ENCODE data around the gene ALOXE3. TPM values are rescaled to one million over a fixed set of nuclear protein-coding genes. Genes with fewer than 3 reads are reported as not detected.
"Not testable (repeated sequence)": the region's sequence is repeated elsewhere in the genome, so short reads cannot be mapped to it uniquely, and the experiment has no call there.

ALOXE3 gene
- total RNA-seq, 1 experiment from 2014 or later = not detected

DNA sequence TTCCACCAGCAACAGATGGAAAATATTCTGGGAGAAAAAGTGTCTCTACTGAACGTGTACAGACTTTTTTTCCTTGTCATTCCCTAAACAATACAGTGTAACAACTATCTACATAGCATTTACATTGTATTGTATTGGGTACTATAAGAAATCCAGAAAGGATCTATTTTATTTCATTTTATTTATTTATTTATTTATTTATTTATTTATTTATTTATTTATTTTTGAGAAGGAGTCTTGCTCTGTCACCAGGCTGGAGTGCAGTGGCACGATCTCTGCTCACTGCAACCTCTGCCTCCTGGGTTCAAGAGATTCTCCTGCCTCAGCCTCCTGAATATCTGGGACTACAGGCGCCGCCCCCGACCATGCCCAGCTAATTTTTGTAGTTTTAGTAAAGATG, 40.4 kb downstream of the ALOXE3 start:
- not testable (repeated sequence) for DNase-seq (ENCODE audit: low read depth in 1 of 2, low spot score in 2 of 2); H3K36me3 ChIP-seq; H3K9me3 ChIP-seq (replicated peaks); H3K27ac ChIP-seq; H3K4me3 ChIP-seq
- H3K27me3 ChIP-seq (replicated peaks) = peaks cover 57% of the 10 kb centered on the region
- H3K4me1 ChIP-seq (replicated peaks) = peaks cover 16% of the 10 kb centered on the region

DNA sequence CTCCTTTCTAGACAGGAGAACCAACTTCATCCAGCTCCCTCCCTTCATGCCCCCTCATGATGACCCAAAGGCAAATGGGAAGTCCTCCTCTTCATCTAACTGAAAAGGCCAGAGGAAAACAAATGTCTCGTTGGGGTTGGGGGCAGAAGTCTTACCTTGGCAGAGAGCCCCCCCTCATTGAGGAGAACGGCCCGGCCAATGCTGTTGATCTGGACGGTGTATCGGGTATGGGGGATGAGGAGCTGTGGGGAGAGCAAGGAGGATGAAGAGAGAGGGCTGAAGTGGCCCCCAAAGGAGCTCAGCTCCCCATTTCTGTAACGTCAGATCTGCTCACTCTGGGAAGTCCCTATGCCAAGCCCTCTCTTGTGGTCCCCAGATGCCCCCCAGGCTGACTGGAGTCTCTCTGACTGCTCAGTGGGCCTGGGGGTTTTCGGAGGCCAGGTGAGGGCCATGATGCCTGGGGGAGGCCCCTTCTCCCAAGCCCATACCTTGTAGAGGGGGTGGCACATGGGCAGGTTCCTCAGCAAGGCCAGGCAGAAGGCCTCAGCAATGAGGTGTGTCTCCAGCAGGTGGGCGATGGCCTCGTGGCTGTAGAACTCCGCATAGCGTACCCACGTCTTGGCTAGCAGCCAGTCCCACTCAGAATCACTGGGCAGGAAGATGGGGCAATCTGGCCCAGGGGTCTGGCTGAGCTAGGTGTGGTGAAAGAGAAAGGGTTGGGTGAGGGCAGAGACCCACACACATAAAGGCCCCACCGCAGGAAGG, 41.6 kb downstream of the ALOXE3 start:
- peaks cover 63% of the 10 kb centered on the region for H3K27me3 ChIP-seq (replicated peaks)
- H3K27ac ChIP-seq = no peak overlapping the region
- no peak overlapping the region for H3K4me3 ChIP-seq
- H3K36me3 ChIP-seq = no peaks in the 10 kb centered on the region
- no peaks in the 10 kb centered on the region for H3K9me3 ChIP-seq (replicated peaks)
- no peak for DNase-seq (ENCODE audit: low read depth in 1 of 2, low spot score in 2 of 2)
- H3K4me1 ChIP-seq (replicated peaks) = peaks cover 16% of the 10 kb centered on the region

DNA sequence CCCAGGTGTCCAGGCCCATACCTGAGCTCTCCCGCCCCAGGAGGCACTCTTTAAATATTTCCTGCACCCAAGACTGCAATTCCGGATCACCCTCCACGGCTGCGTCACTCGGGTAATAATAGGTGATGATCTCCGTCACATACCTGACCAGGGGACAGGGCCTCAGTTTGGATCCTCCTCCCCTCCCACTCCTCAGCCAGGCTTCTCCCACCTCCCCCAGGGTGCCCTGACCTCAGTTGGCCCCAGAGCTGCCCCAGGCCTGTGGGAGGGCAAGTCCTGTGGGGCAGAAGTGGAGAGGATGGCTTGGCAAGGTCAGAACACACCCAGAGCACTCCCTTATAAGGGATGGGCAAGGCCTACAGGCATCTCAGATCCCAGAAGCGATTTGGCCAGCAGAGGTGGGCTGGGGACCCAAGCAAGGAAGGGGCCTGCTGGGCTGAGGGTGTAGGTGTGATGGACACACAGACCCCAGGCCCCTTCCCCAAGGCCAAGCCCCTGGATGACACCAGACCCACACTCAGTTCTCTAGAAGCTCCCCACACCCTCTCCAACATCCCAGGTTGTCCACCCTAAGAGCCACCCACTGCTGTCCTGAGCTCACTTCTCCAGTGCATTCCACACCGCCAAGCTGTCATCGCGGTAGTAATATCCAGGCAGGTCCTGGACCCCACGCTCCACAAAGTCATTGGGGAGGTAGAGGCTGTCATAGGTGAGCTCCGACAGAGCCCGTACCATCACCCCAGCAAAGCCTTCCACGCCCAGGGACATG, 42.6 kb downstream of the ALOXE3 start:
- Histone ChIP-seq H3K4me3 (no peak overlapping the region), H3K4me1 (replicated peaks) (peaks cover 16% of the 10 kb centered on the region), H3K36me3 (no peaks in the 10 kb centered on the region), H3K27ac (no peak overlapping the region), H3K9me3 (replicated peaks) (no peaks in the 10 kb centered on the region), H3K27me3 (replicated peaks) (peaks cover 66% of the 10 kb centered on the region)
- DNase-seq (ENCODE audit: low read depth in 1 of 2, low spot score in 2 of 2) = no peak

DNA sequence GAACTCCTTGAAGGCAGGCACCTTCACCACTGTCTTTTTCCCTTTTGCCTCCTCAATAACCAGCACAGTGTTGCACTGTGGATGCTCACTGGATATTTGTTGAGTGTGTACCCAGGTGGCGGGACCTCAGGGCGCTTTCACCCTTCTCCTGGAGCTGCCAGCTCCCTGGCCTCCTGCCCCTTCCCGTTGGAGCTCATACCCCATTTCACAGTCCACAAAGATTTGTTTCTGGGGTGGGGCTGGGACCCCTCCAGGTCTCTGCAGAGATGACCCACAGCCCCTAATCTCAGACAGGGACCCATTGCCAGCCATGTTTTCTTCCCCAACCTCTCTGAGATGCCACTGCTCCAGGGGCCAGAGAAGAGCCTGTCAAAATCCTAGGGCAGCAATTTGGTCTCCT, 43.2 kb downstream of the ALOXE3 start:
- Histone ChIP-seq H3K4me1 (replicated peaks) (peaks cover 15% of the 10 kb centered on the region), H3K4me3 (no peak overlapping the region), H3K27me3 (replicated peaks) (peaks cover 63% of the 10 kb centered on the region), H3K36me3 (no peaks in the 10 kb centered on the region), H3K9me3 (replicated peaks) (no peaks in the 10 kb centered on the region), H3K27ac (no peak overlapping the region)
- DNase-seq (ENCODE audit: low read depth in 1 of 2, low spot score in 2 of 2) = no peak

DNA sequence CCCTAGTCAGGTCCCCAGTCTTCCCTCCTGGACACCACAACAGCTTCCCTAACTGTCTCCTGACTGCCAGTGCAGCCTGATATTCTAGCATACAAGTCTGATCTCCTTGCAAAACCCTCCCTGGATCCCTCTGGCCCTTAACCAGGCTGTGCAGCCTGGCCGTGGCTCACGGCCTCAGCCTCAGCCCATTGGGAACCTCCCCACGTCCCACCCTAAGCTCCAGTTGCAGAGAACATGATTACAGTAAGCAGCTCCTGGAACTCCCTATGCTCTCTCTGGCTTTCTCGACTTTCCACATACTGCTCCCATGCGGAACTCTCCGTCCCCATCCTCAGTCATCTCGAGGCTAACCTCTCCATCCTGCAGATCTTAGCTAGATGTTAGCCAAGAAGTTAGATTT, 43.8 kb downstream of the ALOXE3 start:
- H3K27me3 ChIP-seq (replicated peaks) = peaks cover 61% of the 10 kb centered on the region
- H3K4me1 ChIP-seq (replicated peaks) = peaks cover 10% of the 10 kb centered on the region
- H3K4me3 ChIP-seq = no peak overlapping the region
- no peaks in the 10 kb centered on the region for H3K9me3 ChIP-seq (replicated peaks)
- no peaks in the 10 kb centered on the region for H3K36me3 ChIP-seq
- DNase-seq (ENCODE audit: low read depth in 1 of 2, low spot score in 2 of 2) = no peak
- no peak overlapping the region for H3K27ac ChIP-seq

DNA sequence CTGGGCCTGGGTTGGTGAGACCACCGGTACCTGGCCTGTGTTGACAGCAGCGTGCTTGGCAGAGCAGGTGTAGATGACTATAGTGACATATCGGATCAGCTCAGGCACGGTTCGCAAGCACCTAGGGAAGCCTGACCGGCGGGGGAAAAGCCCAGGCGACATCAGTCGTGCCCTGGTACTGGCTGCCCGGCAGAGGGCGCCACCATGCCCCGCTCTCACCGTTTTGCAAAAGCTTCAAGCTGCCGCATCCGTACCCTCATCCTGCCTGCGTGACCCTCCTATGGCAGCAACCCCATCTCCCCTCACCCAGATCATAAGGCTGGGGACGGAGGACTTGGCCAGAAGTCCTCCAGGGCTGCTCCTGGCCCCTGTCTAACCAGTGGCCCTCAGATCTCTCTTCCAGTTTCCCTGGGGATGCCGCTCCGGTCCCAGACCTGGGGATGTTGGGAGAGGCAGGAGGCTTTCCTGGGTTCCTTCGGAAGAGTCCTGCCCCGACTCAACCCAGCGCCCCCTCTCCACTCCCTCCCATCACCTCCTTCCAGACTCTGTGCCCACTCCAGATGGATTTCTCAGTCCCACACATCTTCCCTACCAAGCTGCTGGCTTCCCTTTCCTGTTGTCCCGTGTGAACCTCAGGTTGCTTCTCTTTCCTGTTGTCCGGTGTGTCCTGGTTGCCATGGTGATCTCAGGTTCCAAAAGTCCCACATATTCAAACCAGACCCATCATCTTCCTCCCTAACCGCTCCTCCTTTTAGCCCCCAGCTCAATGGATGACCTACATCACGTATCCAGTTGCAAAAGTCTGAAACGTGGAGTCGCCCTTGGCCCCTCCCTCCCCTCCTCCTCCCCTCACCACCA, 44.5 kb downstream of the ALOXE3 start:
- Histone ChIP-seq H3K4me3 (no peak overlapping the region), H3K27ac (no peak overlapping the region), H3K36me3 (no peaks in the 10 kb centered on the region), H3K27me3 (replicated peaks) (peaks cover 55% of the 10 kb centered on the region), H3K4me1 (replicated peaks) (peaks cover 5% of the 10 kb centered on the region), H3K9me3 (replicated peaks) (no peaks in the 10 kb centered on the region)
- DNase-seq (ENCODE audit: low read depth in 1 of 2, low spot score in 2 of 2) = peak; percentile 39 to 70

DNA sequence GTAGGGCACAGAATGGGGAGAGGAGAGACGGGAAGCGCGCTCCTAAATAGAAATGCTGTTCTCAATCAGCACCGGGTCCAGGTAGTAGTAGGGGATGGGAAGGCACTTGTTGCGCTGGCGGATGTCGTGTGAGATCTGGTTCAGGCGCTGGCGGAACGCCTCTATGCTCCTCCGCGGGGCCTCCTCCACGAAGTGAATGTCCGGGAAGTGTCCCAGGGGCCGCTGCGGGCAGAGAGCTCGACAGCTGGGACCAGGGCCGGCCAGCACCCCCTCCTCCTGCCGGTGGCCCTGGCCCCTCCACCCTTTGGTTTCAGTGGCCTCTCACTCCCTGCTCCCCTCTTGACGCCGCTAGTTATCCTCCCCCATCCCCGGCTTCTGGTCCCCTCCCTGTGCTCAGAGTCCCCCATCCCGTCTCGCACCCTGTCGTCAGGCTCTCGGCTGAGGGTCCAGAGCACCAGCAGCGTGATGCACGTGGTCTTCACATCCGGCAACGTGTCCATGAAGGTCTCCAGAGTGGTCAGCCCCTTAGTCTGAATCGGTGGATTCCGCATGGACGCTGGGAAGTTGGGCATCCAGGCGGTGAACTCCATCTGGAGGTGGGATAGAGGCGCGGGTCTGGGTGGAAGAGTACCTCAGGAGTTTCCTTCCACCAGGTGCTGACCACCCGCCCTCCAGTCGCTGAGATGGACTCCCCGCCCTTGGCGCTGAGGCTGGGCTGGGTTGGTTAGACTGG, 45.4 kb downstream of the ALOXE3 start:
- peaks cover 5% of the 10 kb centered on the region for H3K4me1 ChIP-seq (replicated peaks)
- no peak for DNase-seq (ENCODE audit: low read depth in 1 of 2, low spot score in 2 of 2)
- H3K9me3 ChIP-seq (replicated peaks) = no peaks in the 10 kb centered on the region
- no peaks in the 10 kb centered on the region for H3K36me3 ChIP-seq
- H3K27ac ChIP-seq = no peak overlapping the region
- H3K4me3 ChIP-seq = no peak overlapping the region
- peaks cover 55% of the 10 kb centered on the region for H3K27me3 ChIP-seq (replicated peaks)

DNA sequence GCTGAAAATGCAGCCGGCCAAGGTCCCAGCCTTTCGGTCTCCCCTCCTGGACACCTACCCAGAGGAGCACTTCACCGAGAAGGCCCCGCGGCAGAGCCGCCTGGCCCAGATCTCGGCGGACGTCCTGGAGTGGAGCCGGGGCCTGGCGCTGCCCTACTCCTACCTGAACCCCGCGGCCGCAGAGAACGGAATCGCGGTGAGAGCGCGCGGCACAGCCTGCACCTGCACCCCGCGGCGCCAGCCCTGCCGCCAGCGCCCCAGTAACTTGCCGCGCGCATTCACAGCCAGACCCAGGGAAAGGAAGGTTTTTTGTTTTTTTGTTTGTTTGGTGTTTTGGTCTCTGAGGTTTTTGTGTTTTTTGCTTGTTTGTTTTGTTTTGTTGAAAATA, 46.0 kb downstream of the ALOXE3 start:
- no peak overlapping the region for H3K27ac ChIP-seq

DNA sequence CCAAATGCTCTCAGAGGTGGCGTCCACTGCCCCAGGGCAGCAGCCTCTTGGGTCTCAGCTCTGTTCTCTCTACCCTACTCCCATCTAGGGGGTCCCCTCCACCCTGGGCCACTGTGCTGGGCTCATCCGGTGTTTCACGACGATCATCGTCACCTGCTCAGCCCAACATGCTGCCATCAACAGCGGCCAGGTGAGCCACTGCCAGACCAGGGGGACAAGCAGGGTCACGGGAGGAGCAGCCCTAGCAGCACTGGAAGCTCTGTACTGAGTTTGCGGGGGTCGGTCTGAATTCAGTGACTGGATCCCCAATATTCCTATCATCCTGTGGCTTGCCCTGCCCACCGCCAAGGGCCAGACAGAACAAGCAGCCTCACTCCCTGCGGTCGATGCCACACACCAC, 46.8 kb downstream of the ALOXE3 start:
- Histone ChIP-seq H3K4me3 (no peak overlapping the region), H3K4me1 (replicated peaks) (peaks cover 5% of the 10 kb centered on the region), H3K27ac (no peak overlapping the region), H3K9me3 (replicated peaks) (no peaks in the 10 kb centered on the region), H3K36me3 (no peaks in the 10 kb centered on the region), H3K27me3 (replicated peaks) (peaks cover 50% of the 10 kb centered on the region)
- DNase-seq (ENCODE audit: low read depth in 1 of 2, low spot score in 2 of 2) = no peak

More for the DNA sequence above, 46.0 kb downstream of the ALOXE3 start:
- Histone ChIP-seq H3K4me1 (replicated peaks) (peaks cover 5% of the 10 kb centered on the region), H3K4me3 (no peak overlapping the region), H3K27me3 (replicated peaks) (peaks cover 50% of the 10 kb centered on the region), H3K36me3 (no peaks in the 10 kb centered on the region), H3K9me3 (replicated peaks) (no peaks in the 10 kb centered on the region)
- DNase-seq (ENCODE audit: low read depth in 1 of 2, low spot score in 2 of 2) = no peak

DNA sequence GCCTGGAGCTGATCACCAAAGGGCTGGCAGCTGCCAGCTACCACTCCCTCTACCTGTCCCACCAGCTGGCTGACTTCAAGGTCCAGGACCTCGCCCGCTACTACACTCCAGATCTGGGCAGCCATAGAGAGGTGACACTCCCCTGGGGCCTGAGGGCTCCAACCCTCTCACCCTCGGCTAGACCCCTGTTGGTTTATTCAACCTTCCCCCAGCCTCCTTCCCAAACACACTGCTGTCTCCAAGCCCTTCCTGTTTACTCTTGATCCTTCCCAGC, 48.8 kb downstream of the ALOXE3 start:
- Histone ChIP-seq H3K36me3 (no peaks in the 10 kb centered on the region), H3K9me3 (replicated peaks) (no peaks in the 10 kb centered on the region), H3K4me1 (replicated peaks) (peaks cover 5% of the 10 kb centered on the region), H3K27ac (no peak overlapping the region), H3K4me3 (no peak overlapping the region), H3K27me3 (replicated peaks) (peaks cover 51% of the 10 kb centered on the region)
- DNase-seq (ENCODE audit: low read depth in 1 of 2, low spot score in 2 of 2) = no peak

DNA sequence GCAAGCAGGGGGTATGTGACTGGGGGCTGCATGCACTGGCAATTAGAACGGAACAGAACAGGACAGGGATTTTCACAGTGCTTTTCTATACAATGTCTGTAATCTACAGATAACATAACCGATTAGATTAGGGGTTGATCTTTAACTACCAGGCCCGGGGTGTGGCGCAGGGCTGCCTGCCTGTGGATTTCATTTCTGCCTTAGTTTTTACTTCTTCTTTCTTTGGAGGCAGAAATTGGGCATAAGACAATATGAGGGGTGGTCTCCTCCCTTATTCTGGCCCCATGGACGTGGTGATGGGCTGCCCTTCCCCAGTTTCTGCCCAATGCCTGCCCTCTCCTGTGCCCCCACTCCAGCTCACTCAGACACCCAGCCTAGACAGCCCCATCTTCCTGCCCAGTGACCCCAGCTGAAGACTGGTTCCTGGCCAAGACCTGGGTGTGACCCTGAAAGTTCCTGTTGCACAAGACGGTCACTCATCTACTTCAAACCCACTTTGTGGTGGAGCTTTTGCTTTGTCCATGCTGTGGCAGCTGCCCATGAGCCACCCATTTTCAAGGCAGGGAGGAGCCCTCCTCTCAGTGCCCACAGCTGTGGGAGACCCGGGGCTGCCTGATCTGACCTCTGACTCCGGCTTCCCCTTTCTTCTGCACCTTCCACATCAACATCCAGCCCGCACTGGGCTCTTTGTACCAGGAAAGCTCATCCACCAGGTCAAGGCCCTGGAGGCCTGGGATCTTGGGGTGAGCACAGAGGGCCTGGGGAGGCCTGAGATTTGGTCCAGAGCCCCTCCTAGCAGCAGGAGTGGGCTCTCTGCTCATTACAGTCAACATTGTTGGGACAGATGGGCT, 49.4 kb downstream of the ALOXE3 start:
- Histone ChIP-seq H3K27me3 (replicated peaks) (peaks cover 50% of the 10 kb centered on the region), H3K4me3 (no peak overlapping the region), H3K27ac (no peak overlapping the region), H3K4me1 (replicated peaks) (peaks cover 5% of the 10 kb centered on the region), H3K9me3 (replicated peaks) (no peaks in the 10 kb centered on the region), H3K36me3 (no peaks in the 10 kb centered on the region)
- no peak for DNase-seq (ENCODE audit: low read depth in 1 of 2, low spot score in 2 of 2)

DNA sequence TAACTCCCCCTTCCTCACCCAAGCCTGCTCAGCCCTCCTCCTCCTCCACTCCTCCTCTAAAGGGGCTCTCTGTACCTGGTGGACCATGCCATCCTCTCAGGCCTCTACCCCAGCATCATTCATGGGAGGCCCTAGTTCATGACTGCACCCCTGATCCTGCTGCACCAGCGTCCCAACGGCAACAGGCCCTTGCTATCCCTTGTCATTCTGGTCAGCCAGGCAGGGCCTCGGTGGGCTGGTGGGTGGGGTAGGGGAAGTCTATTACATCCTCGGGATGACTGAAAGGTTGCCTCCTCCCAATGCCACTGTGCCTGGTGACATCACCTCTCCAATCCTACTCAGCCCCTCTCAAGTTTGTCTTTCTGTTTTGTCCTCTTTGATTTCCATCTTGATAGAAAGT, 50.5 kb downstream of the ALOXE3 start:
- H3K27me3 ChIP-seq (replicated peaks) = peaks cover 48% of the 10 kb centered on the region
- no peak overlapping the region for H3K4me3 ChIP-seq
- no peaks in the 10 kb centered on the region for H3K36me3 ChIP-seq

More for the DNA sequence above, 50.5 kb downstream of the ALOXE3 start:
- no peaks in the 10 kb centered on the region for H3K9me3 ChIP-seq (replicated peaks)
- no peak for DNase-seq (ENCODE audit: low read depth in 1 of 2, low spot score in 2 of 2)
- no peak overlapping the region for H3K27ac ChIP-seq
- H3K4me1 ChIP-seq (replicated peaks) = no peaks in the 10 kb centered on the region
